HG02623 (cell line): ENCODE measurements around the gene TFCP2L1.

Experiments used
- ATAC-seq: cut with Tn5 transposase; IDR thresholded peaks from one replicate; pipeline ENCODE4 v1.9.1; 2021; ENCODE audit warnings: moderate library complexity; ENCODE audit not compliant: unreplicated experiment

Gene TFCP2L1

DNA sequence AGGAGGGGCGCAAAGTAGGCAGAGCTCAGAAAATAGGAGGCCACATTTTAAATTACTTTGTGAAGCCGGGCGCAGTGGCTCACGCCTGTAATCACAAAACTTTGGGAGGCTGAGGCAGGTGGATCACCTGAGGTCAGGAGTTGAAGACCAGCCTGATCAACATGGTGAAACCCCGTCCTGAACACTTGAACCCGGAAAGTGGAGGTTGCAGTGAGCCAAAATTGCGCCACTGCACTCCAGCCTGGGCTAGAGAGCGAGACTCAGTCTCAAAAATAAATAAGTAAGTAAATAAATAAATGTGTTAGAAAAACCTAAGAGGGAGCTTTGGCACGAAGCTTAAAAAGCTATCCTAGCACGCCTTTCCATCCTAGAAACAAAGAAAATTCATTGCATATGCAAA lies 105.5 kb downstream of the TFCP2L1 start:
- ATAC-seq, result no peak

GRCh38 chr2:121178730-121179129 lies 106.3 kb downstream of the TFCP2L1 start:
- no peak for ATAC-seq

DNA sequence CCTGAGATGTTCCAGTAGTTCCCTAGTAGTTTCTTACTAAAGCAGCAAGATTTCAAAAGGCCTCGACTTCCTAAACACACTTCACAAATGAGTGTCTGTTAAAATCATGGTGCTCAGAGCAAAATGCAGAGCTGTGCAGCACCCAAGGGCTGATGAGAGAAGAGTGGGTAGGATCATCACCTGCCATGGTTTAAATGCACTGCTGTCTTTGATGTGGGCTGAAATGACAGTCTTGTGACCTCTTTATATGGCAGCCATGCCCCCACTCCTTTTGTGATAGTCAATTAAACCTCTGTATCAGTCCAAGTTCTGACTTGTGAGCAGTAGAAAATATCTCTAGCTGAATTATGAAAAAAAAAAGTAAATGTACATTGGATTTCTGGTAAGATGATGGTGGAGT lies 107.1 kb downstream of the TFCP2L1 start:
- ATAC-seq, result no peak

DNA sequence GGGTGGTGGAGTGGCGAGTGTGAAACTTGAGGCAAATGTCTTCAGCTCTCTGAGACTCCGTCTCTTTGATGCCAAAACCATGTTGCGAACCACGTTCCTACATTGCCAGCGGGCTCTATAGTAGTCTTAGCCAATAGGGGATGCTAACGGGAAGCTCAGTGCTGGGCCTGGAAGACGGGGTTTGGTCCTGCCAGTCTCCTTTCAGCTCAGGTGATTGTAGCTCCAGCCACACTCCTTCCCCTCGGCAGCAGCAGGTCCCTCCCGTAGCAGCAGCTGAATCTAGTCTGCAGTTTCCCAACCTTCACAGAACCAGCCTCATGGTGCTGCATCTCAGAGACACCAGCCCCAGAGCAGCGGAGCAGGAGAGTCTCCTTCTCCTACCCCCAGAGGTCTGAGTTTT lies 109.7 kb downstream of the TFCP2L1 start:
- ATAC-seq, result no peak

- no peak for ATAC-seq
Measured at GRCh38 chr2:121173806-121174205, 111.2 kb downstream of the TFCP2L1 start.

DNA sequence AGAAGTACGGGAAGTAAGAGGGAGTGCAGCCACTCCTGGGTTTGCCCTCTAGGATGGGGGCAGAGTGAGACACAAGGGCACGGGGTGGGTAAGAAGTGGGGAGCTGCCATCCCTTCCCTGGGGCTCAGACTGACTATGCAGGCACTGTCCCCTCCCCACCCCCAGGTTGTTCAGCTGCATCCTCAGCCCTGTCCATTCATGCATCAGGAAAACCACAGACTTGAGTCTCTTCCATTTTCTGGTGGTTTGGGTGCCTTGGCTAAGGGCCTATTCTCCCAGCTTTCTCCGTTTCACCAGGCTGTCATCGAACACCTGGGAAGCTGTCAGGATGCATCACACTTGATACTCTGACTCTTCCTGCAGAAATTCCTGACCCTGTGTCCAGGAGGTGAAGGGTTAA lies 111.9 kb downstream of the TFCP2L1 start:
- ATAC-seq, result no peak

DNA sequence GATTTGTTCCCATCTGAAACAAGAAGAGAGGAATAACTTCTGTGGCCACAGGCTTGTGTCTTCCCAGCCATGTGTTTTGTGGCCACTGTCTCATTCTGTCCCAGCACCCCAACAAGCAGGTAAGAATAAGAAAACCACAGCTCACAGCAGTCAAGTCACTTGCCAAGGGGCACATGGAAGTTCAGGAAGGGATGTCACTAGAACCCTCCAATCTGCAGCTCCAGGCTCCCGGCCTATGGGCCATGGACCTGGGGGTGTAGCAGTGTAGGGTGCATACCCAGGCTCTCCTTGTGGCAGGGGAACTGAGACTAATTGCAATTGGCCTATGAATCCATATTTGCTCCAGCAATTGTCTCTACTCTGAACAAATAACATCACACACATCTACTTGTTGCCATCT lies 112.5 kb downstream of the TFCP2L1 start:
- no peak for ATAC-seq

- ATAC-seq, result no peak
Measured at GRCh38 chr2:121171625-121172119, 113.3 kb downstream of the TFCP2L1 start.

- ATAC-seq, result no peak
Measured at GRCh38 chr2:121170577-121170976, 114.4 kb downstream of the TFCP2L1 start.

- ATAC-seq, result no peak
Measured at GRCh38 chr2:121167411-121167810, 117.6 kb downstream of the TFCP2L1 start.
